HepG2 (cell line): ENCODE data around the gene GNG4. TPM values are rescaled to one million over a fixed set of nuclear protein-coding genes. Genes with fewer than 3 reads are reported as not detected.

Experiments
- ATAC-seq: fragments of 200-7000 bp; cut with Tn5 transposase; 3 replicates; pipeline ENCODE4 v1.9.1; 2020; ENCODE audit warnings: mild to moderate bottlenecking, moderate library complexity
- BruUV-seq: library from RNA; stranded (reverse); fragments of 400-500 nt; replicated peaks from 2 replicates; lab custom pipeline; 2021; lab: Mats Ljungman, UMichigan
- CTCF ChIA-PET: fragments of 300-600 bp; formaldehyde crosslinking; extraction: SDS; loops from one replicate; lab custom pipeline; 2021; ENCODE audit warnings: low total read pairs, inconsistent platforms, low intra/inter-chr PET ratio; lab: Yijun Ruan, JAX
- POLR2A ChIA-PET: fragments of 350-600 bp; sonication (Branson Sonifier 250); formaldehyde crosslinking; loops from one replicate; lab custom pipeline; 2020; ENCODE audit warnings: antibody characterized with exemption, inconsistent platforms; lab: Yijun Ruan, JAX
- DNase-seq: peaks from one replicate; pipeline ENCODE4 v3.0.0-alpha.2; 2015; ENCODE audit warnings: low spot score
- FAIRE-seq: peaks from 3 replicates; lab custom pipeline; 2011; peaks lifted over from hg19 to GRCh38; lab: Jason Lieb, UNC
- H2AFZ ChIP-seq: one replicate; pipeline ENCODE4 v1.6.1; 2011; ENCODE audit warnings: low read length, inconsistent platforms
- H3K27ac ChIP-seq: fragments of 300-600 bp; 3 replicates; pipeline ENCODE4 v1.8.0; 2011; ENCODE audit warnings: mixed run types, mild to moderate bottlenecking, mixed read lengths, low read length, inconsistent platforms; ENCODE audit not compliant: insufficient read depth; ENCODE audit errors: extremely low read length
- H3K27me3 ChIP-seq, 2 experiments: fragments of 200-600 bp in 1 of 2; 2 replicates in 1 of 2; 3 replicates in 1 of 2; pipeline versions ENCODE4 v1.6.0 to v1.8.0; 2011; ENCODE audit warnings: low read length in 2 of 2, mild to moderate bottlenecking in 2 of 2, moderate library complexity in 2 of 2, inconsistent platforms in 1 of 2; ENCODE audit not compliant: insufficient read depth in 2 of 2, control insufficient read depth in 1 of 2
- H3K36me3 ChIP-seq, 2 experiments: fragments of 200-600 bp in 1 of 2; replicated peaks in 1 of 2; 2 replicates in 1 of 2; 3 replicates in 1 of 2; pipeline versions ENCODE4 v1.5.1 to v1.8.0; 2011; ENCODE audit warnings: low read length in 2 of 2, inconsistent platforms in 1 of 2; ENCODE audit not compliant: insufficient read depth in 2 of 2, control insufficient read depth in 1 of 2
- H3K4me1 ChIP-seq: 2 replicates; pipeline ENCODE4 v1.5.1; 2012; ENCODE audit warnings: low read length, inconsistent platforms; ENCODE audit not compliant: insufficient read depth
- H3K4me2 ChIP-seq: 2 replicates; pipeline ENCODE4 v1.6.0; 2011; ENCODE audit warnings: low read depth, low read length, inconsistent platforms
- H3K4me3 ChIP-seq, 3 experiments: fragments of 200-600 bp in 1 of 3; sonication (generic), shearing (Covaris generic) in 1 of 3; replicated peaks in 1 of 3; 2 replicates each; pipeline ENCODE4 v1.5.1; 2011 to 2016; ENCODE audit warnings: low read length in 3 of 3, inconsistent platforms in 2 of 3, low read depth in 2 of 3, mild to moderate bottlenecking in 2 of 3, control low read depth in 1 of 3, mixed read lengths in 1 of 3; ENCODE audit not compliant: insufficient read depth in 1 of 3
- H3K79me2 ChIP-seq: one replicate; pipeline ENCODE4 v1.6.1; 2011; ENCODE audit warnings: low read length, inconsistent platforms; ENCODE audit not compliant: insufficient read depth
- H3K9ac ChIP-seq: 2 replicates; pipeline ENCODE4 v1.6.0; 2011; ENCODE audit warnings: mild to moderate bottlenecking, low read depth, low read length, inconsistent platforms; ENCODE audit not compliant: insufficient read depth
- H3K9me3 ChIP-seq: 2 replicates; pipeline ENCODE4 v1.5.1; 2012; ENCODE audit warnings: mild to moderate bottlenecking, low read length
- H4K20me1 ChIP-seq: 2 replicates; pipeline ENCODE4 v1.6.0; 2011; ENCODE audit warnings: inconsistent platforms, mild to moderate bottlenecking, low read length, moderate library complexity; ENCODE audit not compliant: insufficient read depth
- CREM ChIP-seq, 2 experiments: sonication (generic) in 1 of 2; formaldehyde crosslinking in 1 of 2; IDR thresholded peaks; 2 replicates each; pipeline versions ENCODE4 v1.4.0 to v1.6.1; 2016 to 2020; ENCODE audit warnings: antibody characterized with exemption in 1 of 2, mild to moderate bottlenecking in 1 of 2, missing genetic modification reagents in 1 of 2
- FOXC1 ChIP-seq: sonication (generic); formaldehyde crosslinking; IDR thresholded peaks from 2 replicates; pipeline ENCODE4 v1.8.0; 2022; ENCODE audit warnings: mild to moderate bottlenecking, missing genetic modification reagents, borderline replicate concordance
- PCBP1 ChIP-seq: fragments of 200-400 bp; formaldehyde crosslinking; IDR thresholded peaks from 2 replicates; pipeline ENCODE4 v1.6.1; 2017; ENCODE audit warnings: mild to moderate bottlenecking, low read depth, low read length, borderline replicate concordance
- PHF8 ChIP-seq: sonication (generic); formaldehyde crosslinking; IDR thresholded peaks from 2 replicates; pipeline ENCODE4 v1.5.0; 2020; ENCODE audit warnings: missing genetic modification reagents
- TBX2 ChIP-seq: sonication (generic); formaldehyde crosslinking; IDR thresholded peaks from 2 replicates; pipeline ENCODE4 v1.5.0; 2020; ENCODE audit warnings: missing genetic modification reagents, mild to moderate bottlenecking, borderline replicate concordance
- TFDP2 ChIP-seq: sonication (generic); formaldehyde crosslinking; IDR thresholded peaks from 2 replicates; pipeline ENCODE4 v1.4.0; 2020; ENCODE audit warnings: missing genetic modification reagents
- ZZZ3 ChIP-seq: sonication (generic); formaldehyde crosslinking; IDR thresholded peaks from 2 replicates; pipeline ENCODE4 v1.4.0; 2020; ENCODE audit warnings: missing genetic modification reagents, mild to moderate bottlenecking, borderline replicate concordance
- WGBS: methylation state at CpG from one replicate; pipeline ENCODE4 v1.1.6; 2017; ENCODE audit warnings: low lambda C conversion rate; 5-methylcytosine and 5-hydroxymethylcytosine counted together
- in situ Hi-C: cut with HindIII; loops from 2 replicates; pipeline ENCODE4 v1.10.0; 2017; ENCODE audit warnings: low pct_unique_long_range_greater_than_20kb; ENCODE audit not compliant: extremely low pct_ligation_motif_present
- intact Hi-C: fragments of 100-400 bp; cut with micrococcal nuclease; formaldehyde crosslinking; loops from one replicate; pipeline ENCODE4 v1.10.0; 2022; ENCODE audit not compliant: unreplicated experiment
- polyA plus RNA-seq, 8 experiments: library from polyadenylated mRNA; depleted of rRNA in 3 of 8; stranded (reverse) in 7 of 8; unstranded in 1 of 8; fragments of >200 nt; fragmentation: Illumina TruSeq in 4 of 8; extraction: Trizol in 4 of 8; gene quantifications; 2 replicates each; pipeline versions ENCODE4 v1.2.1 to v1.2.3, GENCODE V29; 2011 to 2016; ENCODE audit warnings: low read depth in 4 of 8, missing spikeins in 1 of 8, mixed read lengths in 1 of 8; ENCODE audit not compliant: insufficient read depth in 1 of 8
- total RNA-seq, 5 experiments: library from RNA; depleted of rRNA; stranded (reverse); fragments of >200 nt; fragmentation: Illumina TruSeq; extraction: Trizol; gene quantifications; 2 replicates each; pipeline ENCODE4 v1.2.3, GENCODE V29; 2016; ENCODE audit warnings: low read depth in 1 of 5
- TF ChIP-seq, protein P1 (sequence below): sonication (generic); formaldehyde crosslinking; IDR thresholded peaks from 2 replicates; pipeline ENCODE4 v1.4.0; 2020; ENCODE audit warnings: missing genetic modification reagents

The GNG4 gene
- total and polyA plus RNA-seq, 2 of the 13 experiments (the other 11 are each of a cell fraction or from before 2014, with no cell fraction given): 27.1 to 69.5 TPM

GRCh38 chr1:235628316-235629005 is 21.1 kb downstream of the GNG4 start (continued):
- TF ChIP-seq, protein P1, sequence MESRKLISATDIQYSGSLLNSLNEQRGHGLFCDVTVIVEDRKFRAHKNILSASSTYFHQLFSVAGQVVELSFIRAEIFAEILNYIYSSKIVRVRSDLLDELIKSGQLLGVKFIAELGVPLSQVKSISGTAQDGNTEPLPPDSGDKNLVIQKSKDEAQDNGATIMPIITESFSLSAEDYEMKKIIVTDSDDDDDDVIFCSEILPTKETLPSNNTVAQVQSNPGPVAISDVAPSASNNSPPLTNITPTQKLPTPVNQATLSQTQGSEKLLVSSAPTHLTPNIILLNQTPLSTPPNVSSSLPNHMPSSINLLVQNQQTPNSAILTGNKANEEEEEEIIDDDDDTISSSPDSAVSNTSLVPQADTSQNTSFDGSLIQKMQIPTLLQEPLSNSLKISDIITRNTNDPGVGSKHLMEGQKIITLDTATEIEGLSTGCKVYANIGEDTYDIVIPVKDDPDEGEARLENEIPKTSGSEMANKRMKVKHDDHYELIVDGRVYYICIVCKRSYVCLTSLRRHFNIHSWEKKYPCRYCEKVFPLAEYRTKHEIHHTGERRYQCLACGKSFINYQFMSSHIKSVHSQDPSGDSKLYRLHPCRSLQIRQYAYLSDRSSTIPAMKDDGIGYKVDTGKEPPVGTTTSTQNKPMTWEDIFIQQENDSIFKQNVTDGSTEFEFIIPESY (CRISPR knock-in tag): no peak

DNA sequence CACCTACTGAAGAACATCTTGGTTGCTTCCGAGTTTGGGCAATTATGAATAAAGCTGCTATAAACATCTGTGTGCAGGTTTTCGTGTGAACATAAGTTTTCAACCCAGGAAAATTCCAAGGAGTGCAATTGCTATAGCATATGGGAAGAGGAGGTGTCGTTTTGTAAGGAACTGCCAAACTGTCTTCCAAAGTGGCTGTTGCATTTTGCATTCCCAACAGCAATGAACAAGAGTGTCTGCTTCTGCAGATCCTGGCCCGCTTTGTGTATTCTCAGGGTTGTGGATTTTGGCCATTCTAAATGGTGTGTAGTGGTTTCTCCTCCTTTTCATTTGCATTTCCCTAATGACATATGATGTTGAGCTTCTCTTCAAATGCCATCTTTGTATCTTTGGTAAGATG is 23.8 kb downstream of the GNG4 start:
- Histone ChIP-seq H3K27me3 (no peaks in the 10 kb centered on the region), H3K27ac (no peak overlapping the region), H3K36me3 (peaks cover 0 to 11% of the 10 kb centered on the region in 2 experiments; a peak in 1 of 5 replicates), H3K4me2 (no peak overlapping the region), H4K20me1 (peaks cover 33% of the 10 kb centered on the region), H3K9me3 (no peaks in the 10 kb centered on the region), H3K4me1 (peaks cover 53% of the 10 kb centered on the region), H3K9ac (no peak overlapping the region), H3K4me3 (no peak overlapping the region), H3K79me2 (peaks cover 44% of the 10 kb centered on the region), H2AFZ (no peak overlapping the region)
- TF ChIP-seq CREM (IDR thresholded peaks at IDR 0.05) (no peak), CREM (CRISPR knock-in tag; IDR thresholded peaks at IDR 0.05) (no peak), PCBP1 (no peak), TBX2 (CRISPR knock-in tag) (no peak), TFDP2 (CRISPR knock-in tag) (no peak), ZZZ3 (CRISPR knock-in tag) (no peak), PHF8 (no peak), FOXC1 (CRISPR knock-in tag) (no peak)
- BruUV-seq: no TSS peak
- ChIA-PET POLR2A (no interaction called here), CTCF (no interaction called here)
- ATAC-seq (no peak), FAIRE-seq (no peak), DNase-seq (no peak)
- in situ Hi-C loops (no loop called here), intact Hi-C loops (no loop called here)
- WGBS: 91% methylated on average over 4 of the region's 4 CpGs
